ENCODE results near the gene PRSS33.

The PRSS33 gene

DNA sequence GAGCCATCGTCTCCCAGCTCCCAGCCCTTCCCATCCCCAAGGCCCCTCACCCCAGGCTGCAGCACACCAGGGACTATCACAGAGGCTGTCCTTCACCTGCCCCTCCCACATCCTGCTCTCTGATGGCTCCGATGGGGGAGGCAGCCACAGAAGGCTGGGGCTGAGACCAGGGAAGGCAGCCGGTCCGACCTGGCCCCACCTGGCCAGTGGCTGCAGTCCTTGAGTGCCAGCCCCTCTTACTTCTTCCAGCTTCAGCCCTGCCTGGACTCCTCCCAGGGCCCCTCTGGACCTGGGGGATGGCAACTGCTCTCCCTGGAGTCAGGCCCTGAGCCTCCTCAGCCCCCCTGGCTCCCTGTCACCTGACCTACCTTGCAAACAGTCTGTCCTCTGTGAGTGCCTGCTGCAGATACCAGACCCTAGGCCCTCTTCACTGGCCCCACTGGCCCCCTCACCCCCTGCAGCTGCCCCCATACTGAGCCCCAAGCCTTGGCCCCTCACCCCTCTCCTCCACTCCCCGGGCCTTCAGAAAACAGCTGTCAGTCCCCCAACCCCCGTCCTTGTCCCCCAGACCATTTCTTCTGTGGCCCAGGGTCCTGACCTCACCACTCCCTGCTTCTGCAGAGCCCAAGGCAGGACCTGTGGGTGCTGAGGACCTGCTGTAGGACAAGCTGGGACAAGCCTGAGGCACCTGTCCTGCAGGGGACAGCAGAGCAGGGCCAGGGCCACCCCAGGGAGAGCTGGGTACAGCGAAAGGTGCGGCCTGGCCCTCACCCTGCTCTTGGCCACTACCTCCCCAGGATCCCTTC, 47.5 kb downstream of the PRSS33 start:
- no peak for DNase-seq

- DNase-seq: no peak
Measured at GRCh38 chr16:2738615-2739014, 48.7 kb downstream of the PRSS33 start.

DNA sequence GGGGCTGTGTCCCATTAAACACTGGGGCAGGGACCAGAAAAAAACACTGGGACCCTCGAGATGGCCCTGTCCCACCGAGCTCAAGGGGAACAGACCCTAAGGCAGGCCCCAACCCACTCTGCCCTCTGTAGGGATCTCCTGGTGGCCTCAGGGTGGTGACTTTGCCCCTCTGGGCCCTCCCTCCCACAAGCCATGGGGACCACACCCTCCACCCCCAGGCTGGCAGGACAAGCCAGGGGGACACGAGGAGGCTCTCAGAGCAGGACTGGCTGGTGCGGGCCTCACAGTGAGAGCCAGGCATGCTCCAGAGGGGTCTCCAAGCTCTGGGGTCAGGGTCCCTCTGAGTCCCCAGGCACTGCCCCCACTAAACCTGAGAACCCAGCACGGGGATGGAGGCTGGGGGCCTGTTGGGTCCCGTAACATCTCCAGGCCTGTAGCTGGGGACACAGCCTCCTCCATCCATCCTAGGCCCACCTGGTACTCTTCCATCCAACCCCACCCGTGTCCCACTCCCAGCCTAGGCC, 49.4 kb downstream of the PRSS33 start:
- no peak for DNase-seq

GRCh38 chr16:2737238-2737605, 50.1 kb downstream of the PRSS33 start:
- no peak for DNase-seq

DNA sequence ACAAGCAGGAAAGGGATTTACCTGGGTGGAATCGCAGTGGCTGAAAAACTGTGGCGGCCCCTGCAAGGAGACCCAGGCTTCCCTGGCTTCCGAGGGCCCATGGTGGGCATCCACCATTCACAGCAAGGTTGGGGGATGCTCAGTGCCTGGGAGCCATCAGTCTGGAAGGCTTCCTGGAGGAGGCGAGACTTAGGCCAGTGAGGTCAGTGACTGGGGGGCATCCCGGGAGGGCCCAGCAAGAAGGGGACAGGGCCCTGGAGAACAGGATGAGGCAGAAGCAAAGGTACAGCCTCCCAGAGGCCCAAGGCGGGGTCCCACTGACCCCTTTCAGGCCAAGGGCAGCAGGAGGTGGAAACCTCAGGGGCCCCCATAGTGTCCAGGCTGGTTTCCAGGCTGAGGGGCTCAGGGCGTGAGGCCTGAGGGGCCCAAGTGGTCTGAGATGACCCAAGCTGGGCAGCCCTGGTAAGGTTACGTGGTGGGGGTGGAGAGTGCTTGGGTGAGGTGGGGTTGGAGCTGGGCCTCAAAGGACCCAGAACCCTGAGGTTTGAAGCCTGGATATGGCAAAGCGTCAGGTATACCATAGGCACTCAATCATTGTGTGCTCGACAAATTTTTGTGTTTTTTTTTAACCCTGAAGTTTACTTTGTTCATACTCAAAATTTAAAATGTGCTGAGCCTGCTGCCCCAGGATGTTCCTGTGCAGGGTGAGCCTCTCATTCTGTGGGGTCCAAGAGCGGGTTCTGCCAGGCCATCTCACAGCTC, 50.7 kb downstream of the PRSS33 start:
- no peak for DNase-seq

DNA sequence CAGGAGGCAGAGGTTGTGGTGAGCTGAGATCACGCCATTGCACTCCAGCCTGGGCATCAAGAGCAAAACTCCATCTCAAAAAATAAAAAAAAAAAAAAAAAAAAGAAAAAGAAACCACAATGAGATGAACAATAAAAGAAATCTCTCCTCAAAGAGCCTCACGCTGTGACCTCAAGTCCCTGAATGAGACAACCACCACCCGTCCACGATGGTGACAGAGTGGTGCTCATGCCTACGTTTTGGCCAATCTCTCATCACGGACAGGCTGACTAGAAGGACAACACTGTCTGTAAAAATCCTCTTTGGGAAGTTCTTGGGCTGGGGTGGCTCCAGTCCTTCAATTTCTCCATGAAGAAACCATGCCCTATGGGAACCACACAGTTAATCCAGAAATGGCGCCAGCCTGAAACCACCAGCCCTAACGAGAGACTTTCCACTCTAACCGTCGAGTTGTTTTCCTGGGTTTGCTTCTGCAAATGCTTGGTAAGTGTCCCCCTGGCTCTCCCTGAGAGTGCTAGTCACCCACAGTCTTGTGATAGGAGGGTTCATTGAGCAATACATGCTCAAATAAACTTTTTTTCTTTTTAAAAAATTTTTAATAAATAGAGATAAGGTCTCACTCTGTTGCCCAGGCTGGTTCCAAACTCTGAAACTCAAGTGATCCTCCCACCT, 52.4 kb downstream of the PRSS33 start:
- DNase-seq: no peak
